GM12864 (cell line): ENCODE data around the gene USP6.
"Not testable (repeated sequence)": the region's sequence is repeated elsewhere in the genome, so short reads cannot be mapped to it uniquely, and the experiment has no call there.

Experiments used
- DNase-seq: peaks from one replicate; pipeline ENCODE4 v3.0.0-alpha.2; 2011; ENCODE audit warnings: low read depth
- H3K4me3 ChIP-seq: 2 replicates; pipeline ENCODE4 v1.5.1; 2011; ENCODE audit warnings: mild to moderate bottlenecking, low read depth, low read length, control low read depth
- TF ChIP-seq, protein P1 (sequence below): IDR thresholded peaks from 2 replicates; pipeline ENCODE4 v1.5.1; 2011; ENCODE audit warnings: low read depth, mild to moderate bottlenecking, moderate library complexity, low read length, control low read depth, inconsistent platforms; ENCODE audit errors: missing control alignments

USP6 gene

DNA sequence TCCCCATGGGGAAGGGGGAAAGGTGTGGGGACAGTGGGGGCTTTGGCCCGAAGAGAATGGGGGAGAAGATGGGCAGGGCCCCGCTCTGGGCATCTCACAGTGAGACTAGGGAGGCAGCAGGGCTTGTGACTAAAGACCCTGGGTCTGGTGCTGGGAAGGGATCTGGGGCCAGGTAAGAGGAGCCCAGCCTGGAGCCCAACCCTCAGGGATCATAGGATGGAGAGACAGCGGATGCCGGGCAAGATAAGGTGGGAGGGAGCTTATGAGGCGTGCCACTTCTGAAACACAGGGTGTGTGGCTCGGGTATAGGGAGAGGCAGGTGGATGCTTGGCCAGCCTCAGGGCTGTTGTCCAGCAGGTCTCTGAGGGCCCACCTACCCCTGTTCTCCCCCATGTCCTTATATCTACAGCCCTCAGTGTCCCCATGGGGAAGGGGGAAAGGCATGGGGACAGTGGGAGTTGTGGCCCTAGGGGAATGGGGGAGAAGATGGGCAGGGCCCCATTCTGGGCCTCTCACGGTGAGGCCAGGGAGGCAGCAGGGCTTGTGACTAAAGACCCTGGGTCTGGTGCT, 15.4 kb downstream of the USP6 start:
- no peak overlapping the region for H3K4me3 ChIP-seq

DNA sequence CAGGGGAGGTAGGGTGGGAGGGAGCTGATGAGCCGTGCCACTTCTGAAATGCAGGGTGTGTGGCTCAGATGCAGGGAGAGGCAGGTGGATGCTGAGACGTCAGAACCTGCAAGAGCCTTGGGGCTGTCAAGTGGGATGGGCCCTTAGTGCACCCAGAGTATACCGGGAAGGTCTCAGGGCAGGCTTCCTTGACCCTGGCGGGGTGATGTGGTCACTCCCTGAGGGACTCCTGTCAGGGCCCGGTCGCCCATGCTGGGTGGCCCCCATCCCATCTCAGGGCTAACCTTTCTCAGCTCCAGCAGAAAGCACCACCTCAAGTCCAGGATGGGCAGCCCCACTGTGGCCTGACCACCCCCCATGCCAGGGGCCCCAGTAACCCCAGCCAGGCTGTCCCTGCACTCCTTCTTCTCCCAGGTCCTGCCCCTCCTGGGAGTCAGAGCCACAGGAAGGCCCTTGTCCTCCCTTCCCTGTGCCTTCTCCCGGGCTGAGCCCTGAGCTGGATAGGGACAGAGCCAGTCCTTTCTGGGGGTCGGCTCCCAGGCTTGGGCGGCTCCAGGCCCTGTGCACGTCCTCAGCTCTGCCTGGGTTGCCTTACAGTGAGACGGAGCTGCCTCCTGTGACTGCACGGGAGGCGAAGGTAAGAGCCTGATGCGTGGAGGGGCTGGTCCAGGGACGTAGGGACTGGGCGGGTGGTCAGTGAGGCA, 16.1 kb downstream of the USP6 start:
- H3K4me3 ChIP-seq, DNase-seq: not testable (repeated sequence)

More for the DNA sequence above, 15.4 kb downstream of the USP6 start:
- TF ChIP-seq, protein P1, sequence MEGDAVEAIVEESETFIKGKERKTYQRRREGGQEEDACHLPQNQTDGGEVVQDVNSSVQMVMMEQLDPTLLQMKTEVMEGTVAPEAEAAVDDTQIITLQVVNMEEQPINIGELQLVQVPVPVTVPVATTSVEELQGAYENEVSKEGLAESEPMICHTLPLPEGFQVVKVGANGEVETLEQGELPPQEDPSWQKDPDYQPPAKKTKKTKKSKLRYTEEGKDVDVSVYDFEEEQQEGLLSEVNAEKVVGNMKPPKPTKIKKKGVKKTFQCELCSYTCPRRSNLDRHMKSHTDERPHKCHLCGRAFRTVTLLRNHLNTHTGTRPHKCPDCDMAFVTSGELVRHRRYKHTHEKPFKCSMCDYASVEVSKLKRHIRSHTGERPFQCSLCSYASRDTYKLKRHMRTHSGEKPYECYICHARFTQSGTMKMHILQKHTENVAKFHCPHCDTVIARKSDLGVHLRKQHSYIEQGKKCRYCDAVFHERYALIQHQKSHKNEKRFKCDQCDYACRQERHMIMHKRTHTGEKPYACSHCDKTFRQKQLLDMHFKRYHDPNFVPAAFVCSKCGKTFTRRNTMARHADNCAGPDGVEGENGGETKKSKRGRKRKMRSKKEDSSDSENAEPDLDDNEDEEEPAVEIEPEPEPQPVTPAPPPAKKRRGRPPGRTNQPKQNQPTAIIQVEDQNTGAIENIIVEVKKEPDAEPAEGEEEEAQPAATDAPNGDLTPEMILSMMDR = no peak
- no peak for DNase-seq

DNA sequence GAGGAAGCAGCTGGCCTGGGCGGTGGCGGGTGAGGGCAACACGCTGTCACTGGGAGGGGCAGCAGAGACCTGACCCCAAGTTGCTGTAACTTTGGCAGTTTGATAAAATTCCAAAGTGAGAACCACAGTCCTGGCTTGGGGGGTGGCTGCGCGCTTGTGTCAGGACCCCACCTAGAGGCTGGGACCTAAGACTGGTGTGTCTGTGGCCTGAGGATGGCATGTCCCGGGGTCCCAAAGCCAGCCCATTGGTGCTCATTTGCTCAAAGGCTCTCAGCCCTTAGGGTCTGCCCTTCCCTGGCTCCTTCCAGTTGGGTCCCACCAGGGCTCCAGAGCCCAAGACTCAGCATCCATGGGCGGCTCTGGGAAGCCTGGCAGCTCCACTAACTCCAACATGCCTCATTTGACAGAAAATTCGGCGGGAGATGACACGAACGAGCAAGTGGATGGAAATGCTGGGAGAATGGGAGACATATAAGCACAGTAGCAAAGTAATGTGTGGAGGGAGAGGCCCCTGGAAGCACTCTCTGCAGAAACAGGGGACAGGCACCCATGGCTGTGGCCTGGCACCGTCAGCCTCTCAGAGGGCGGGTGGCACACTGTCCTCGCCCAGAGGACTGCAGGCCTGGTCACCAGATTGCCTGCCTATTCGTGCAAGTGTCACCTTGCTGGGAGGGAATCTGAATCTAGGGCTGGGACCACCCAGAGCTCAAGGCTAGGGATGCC, 16.8 kb downstream of the USP6 start:
- H3K4me3 ChIP-seq, DNase-seq: not testable (repeated sequence)

DNA sequence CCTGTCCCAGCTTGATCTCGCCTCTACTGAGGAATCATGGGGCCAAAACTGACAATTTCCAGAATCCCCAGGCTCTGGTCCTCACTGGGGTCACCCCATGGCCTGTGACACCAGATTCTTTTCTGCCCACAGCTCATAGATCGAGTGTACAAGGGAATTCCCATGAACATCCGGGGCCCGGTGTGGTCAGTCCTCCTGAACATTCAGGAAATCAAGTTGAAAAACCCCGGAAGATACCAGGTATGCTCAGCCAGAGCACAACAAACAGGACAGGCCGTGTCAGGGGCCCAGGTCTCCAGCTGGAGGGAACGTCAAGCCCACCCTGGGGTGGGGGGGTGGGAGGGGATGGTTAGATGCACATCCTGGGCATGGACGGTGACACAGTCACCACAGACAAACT, 17.5 kb downstream of the USP6 start:
- no peak overlapping the region for H3K4me3 ChIP-seq
- no peak for DNase-seq
- TF ChIP-seq, protein P1 = no peak

DNA sequence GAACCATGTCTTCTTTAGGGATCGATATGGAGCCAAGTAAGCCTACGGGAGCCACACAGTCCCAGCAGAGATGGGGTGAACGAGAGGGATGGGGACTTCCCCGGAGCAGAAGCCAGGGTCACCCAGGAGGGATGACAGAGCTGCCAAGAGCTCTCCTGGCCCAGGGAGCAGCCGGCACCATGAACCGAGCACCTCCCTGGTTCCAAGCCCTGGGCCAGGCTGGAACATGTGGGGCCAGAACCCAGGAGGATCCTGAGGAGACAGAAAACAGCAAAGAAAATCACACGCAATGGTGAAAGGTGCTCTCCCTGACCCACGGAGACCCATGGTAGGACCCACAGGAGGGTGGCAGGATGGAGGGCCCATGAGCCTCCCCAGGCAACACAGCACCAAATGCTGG, 18.1 kb downstream of the USP6 start:
- not testable (repeated sequence) for H3K4me3 ChIP-seq, DNase-seq

DNA sequence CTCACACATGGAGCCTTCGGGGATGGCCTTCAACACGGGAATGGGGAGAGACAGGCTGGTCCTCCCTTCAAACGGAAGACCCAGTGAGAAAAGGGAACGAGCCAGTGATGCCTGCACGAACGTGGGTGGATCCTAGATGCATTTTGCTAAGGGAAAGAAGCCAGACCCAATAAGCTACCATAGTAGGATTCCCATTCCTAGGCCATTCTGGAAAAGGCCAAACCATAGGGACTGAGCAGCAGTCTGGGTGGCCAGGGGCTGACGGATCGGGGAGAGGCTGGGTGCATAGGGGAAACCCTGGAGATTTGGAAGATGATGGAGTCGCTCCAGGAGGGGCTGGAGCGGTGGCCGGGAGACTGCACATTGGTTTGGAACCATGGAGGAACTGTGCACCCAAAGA, 18.7 kb downstream of the USP6 start:
- not testable (repeated sequence) for DNase-seq, H3K4me3 ChIP-seq

GRCh38 chr17:5135131-5135712, 19.4 kb downstream of the USP6 start:
- H3K4me3 ChIP-seq, DNase-seq: not testable (repeated sequence)

DNA sequence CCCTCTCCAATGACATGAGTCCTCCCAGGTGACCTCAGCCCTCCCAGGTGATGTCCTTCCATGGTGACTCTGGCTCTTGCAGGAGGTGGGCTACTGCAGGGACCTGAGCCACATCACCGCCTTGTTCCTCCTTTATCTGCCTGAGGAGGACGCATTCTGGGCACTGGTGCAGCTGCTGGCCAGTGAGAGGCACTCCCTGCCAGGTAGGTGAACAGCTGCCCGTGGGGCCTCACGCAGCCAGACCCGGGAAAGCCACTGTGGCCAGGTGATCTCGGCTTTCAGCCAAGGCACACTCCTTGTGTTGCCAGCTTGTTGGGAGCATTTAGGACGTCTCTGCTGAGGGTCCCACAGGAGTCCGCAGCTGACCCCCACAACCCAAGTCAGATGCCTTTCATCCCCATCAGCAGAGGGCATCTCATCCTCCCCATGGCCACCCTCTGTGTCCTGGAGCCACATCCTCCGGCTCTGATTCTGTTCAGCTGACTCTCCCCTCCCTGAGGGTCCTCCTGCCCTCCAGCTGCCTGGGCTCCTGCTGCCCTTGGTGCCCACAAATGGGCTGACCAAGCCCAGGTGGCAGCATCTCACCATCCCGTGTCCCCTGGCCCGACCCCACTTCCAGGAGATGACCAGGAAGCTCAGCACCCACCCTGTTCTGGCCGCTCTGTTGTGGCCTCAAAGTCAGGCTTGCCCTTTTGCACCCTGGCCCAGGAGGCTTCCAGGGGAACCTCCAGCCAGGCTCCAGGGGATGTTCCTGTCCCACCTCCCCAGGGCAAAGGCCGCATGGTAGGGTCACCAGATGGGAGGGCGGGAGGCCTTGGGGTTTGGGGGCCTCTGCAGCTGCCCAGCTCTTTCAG, 20.1 kb downstream of the USP6 start:
- TF ChIP-seq, protein P1 = no peak
- no peak overlapping the region for H3K4me3 ChIP-seq
- DNase-seq = no peak

DNA sequence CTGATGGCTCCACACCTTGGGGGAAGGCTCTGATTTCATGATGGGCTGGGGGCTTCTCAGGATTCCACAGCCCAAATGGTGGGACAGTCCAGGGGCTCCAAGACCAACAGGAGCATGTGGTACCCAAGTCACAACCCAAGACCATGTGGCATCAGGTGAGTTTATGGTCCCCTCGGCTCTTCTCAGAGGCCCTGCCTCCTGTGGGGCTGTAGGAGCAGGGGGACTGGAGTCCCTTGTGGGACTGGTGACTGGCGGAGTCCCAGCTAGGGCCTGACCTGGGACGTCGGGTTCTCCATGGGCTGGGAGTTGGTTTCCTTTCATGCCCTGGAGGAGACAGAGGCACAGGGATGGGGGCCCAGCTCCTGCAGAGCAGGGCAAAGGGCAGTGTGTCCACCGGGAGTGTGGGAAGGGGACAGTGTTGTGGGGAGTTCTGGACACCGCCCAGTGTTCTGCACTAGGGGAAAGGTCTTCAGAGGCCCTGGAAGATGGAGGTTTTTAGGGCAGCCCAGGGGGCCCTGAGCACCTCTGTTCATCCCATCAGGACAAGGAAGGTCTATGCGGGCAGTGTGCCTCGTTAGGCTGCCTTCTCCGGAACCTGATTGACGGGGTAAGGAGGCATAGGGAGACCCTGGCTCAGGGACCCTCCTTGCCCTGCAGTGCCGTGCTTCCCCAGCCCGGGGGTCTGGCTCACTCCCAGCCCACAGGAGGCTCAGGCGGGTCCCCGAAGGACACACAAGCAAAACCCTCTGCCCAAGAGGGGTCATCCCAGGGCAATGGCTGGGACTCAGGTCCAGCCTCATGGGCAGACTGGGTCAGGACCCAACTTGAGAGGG, 21.0 kb downstream of the USP6 start:
- H3K4me3 ChIP-seq, DNase-seq: not testable (repeated sequence)

- H3K4me3 ChIP-seq, DNase-seq: not testable (repeated sequence)
Observed at GRCh38 chr17:5137511-5138197, 21.8 kb downstream of the USP6 start.

- DNase-seq, H3K4me3 ChIP-seq: not testable (repeated sequence)
Observed at GRCh38 chr17:5138198-5138544, 22.3 kb downstream of the USP6 start.
